GM19455 (cell line): ENCODE data around the gene APOA5.
A peak's percentile ranks its signal among the peaks of the same experiment; 100 is the strongest.
"Not testable (repeated sequence)": the region's sequence is repeated elsewhere in the genome, so short reads cannot be mapped to it uniquely, and the experiment has no call there.

Source experiments
- ATAC-seq: cut with Tn5 transposase; IDR thresholded peaks from one replicate; pipeline ENCODE4 v1.9.1; 2021; ENCODE audit not compliant: unreplicated experiment

Gene APOA5

GRCh38 chr11:116801662-116802061 is 10.0 kb upstream of the APOA5 start:
- ATAC-seq, result not testable (repeated sequence)

GRCh38 chr11:116800610-116801009 is 8.9 kb upstream of the APOA5 start:
- ATAC-seq, result no peak

DNA sequence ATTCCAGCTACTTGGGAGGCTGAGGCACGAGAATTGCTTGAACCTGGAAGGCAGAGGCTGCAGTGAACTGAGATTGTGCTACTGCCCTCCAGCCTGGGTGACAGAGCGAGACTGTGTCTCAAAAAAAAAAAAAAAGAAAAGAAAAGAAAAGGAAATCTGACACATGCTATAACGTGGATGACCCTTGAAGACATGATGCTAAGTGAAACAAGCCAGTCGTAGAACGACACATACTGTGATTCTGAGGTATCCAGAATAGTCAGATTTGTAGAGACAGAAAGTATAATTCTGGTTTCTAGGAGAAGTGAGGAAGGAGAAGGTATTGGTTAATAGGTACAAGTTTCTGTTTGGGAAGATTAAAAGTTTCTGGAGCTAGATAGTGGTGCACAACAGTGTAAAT is 6.7 kb upstream of the APOA5 start:
- ATAC-seq, result no peak

- no peak for ATAC-seq
Measured at GRCh38 chr11:116797816-116798215, 6.1 kb upstream of the APOA5 start.

DNA sequence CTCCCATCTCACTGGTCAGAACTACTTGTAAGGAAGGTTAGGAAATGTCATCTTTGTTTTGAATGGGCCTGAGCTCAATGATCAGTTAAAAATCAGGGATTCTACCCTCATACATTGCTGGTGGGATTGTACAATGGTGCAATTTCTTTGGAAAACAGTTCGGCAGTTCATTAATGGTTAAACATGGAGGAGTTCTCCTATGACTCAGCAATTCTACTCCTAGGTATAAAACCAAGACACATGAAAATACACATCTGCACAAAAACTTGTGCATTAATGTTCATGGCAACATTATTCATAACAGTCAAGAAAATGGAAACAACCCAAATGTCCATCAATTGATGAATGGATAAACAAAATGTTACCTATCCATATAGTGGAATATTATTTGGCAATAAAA is 4.9 kb upstream of the APOA5 start:
- ATAC-seq, result no peak

- ATAC-seq, result no peak
Measured at GRCh38 chr11:116794851-116795250, 3.2 kb upstream of the APOA5 start.

DNA sequence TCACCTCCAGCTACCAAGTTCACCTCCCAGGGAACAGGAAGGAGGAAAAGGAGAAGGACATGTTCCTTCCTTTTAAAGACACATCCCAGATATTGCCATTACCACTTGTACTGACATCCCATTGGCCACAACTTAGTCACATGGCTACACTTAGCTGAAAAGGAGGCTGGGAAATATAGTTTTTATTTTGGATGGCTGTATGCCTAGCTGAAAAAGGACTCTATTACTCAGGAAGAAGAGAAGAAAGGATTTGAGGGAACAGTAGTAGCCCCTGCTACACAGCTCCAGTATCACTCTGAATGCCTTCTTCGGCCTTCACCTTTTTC is 2.1 kb upstream of the APOA5 start:
- ATAC-seq, result no peak

DNA sequence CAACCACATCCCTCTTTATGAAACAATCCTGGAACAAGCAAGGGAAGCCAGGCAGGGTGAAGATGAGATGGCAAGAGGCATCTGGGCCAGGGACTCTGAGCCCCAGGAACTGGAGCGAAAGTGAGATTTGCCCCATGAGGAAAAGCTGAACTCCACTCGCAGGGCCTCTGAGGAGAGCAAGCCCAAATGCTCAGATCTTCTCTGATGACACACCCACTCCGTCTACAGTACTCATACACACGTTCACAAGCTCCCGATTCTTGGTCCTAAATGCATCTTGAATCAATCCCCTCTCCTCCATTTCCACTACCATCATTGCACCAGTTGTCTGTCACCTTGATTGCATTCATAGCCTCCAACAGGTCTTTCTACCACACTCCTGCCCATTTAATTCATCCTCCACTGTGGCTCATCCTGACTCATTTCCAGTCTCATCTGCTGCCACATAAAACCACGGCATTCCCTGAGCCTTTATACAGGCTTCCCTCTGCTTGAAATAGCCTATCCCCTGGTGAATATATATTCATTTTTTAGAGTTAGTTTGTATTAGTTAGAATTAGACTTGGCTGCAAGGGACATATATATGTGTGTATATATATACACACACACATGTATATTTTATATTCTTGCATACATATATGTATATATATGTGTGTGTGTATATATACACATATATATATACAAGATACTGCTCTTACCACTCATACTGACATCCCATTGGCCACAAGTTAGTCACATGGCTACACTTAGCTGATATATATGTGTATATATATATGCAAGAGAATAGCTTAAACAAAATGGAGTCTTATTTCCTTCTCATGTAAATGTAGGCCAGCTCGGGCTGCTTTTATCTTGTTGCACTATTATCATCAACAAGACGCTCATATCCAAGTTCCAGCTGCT is 1.4 kb upstream of the APOA5 start:
- no peak for ATAC-seq

- no peak for ATAC-seq
Measured at GRCh38 chr11:116792144-116792868, 627 bp upstream of the APOA5 start.

DNA sequence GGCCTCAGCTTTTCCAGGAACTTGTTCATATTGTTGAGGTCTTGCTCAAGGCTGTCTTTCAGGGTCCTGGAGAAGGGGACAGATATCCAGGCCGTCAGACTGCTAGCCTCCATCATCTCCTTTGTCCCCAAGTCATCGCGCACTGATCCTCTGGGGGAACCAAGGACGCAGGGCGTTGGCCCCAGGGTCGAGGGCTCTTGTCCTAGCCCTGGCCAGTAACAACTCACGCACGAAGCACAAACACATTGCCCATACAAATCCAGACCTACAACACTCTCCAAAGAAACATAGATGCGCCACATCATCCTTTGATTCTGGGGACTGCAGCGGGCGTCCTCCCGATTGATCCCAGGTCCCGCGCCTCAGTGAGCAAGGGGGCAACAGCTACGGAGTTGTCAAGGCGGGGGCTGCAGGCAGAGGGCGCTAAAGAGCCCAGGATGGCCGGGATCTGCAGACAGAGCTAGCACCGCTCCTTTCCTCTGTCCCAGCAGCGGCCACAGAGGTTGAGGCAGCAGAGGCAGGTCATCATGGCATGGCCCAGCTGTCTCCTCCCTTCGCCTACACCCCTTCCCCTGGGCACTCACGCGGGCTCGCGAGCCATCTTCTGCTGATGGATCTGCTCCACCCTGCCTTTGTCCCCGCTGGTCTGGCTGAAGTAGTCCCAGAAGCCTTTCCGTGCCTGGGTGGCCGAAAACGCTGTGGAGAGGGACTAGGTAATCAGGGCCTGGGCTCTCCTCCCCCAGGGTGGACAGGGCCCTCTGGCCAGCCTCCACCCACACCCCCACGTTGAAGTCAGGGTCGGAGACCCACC is 472 bp downstream of the APOA5 start:
- ATAC-seq, result no peak

DNA sequence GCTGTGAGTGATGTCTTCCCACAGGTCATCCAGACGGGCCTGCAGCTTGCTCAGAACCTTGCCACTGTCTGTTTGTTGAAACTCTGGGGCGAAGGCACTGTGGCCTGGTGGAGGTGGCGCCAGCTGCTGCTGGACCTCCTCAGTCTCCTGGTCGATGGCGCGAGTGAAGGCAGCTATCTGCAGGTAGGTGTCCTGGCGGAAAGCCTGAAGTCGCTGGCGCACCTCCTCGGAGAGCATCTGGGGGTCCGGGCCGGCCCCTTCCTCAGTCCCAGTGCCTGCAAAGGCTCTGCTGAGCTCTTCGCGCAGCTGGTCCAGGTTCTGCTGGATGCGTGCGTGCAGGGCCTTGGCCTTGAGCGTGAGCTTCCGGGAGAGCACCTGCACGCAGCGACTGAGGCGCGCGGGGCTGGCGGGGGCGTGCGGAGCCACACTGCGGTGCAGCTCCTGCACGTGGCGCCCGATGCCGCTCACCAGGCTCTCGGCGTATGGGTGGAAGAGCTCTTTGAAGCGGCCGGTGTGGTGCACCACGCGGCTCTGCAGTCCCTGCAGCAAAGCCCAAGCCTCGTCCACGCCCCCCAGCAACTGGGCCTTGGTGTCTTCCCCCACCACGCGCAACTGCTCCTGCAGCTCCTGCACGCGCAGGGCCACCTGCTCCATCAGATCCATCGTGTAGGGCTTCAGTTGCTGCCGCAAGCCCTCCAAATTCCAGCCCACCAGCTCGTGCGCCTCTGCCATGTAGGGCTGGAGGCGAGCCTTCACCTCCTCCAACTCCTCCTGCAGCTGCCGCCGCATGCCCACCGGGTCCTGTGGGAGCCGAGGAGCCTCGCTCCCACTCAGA is 1.3 kb downstream of the APOA5 start:
- ATAC-seq, result no peak

DNA sequence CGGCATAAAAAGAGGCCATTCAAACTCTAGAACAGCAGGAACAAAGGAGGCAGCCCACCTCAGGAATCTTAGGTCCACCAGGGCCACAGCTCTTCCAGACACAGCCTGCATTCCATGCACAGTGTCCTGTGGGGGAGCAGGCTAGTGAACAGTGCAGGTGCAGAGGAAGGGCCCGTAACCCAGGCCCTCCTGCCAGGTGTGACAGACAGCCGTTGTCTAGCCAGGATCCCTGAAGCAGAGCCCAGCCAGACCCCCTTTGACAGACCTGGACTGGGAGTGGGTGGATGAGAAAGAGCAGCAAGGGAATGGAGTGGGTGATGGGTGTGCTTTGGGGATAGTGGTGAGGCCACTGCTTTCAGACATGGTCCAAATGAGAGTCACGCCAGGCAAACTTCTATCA is 2.7 kb downstream of the APOA5 start:
- ATAC-seq, result no peak

GRCh38 chr11:116788534-116788933 is 3.1 kb downstream of the APOA5 start:
- ATAC-seq, result no peak

DNA sequence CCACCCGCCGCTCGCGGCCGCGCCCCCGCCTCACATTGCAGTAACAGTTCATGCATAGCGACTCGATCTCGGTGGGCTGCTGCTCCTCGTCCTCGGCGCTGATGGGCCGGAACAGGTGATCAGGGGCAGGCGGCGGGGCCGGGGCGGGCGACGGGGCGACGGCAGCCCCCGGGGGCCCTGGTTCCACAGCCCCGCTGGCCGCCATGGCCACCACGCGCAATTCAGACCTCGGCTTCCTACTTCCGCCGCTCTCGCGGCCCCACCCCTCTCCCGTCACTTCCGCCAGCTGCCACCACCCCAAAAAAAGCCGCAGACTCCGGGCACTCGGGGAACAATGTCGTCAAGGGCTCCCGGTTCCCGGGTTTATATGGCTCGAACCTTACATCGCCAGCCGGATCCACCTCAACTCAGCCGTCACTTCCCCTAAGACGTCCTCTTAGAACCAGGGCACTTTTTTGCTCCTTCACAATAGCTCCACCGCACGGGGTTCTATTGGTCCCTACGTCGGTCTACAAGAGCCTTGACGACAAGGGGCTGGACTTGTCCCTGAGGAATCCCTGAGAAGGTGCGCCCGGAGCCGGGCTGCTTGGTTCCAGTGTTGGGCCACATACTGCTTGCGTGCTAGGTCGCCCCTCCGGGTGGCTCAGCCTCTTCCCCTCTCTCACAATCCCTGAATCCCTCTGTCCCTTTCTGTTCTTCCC is 3.7 kb downstream of the APOA5 start, which contains the start of gene ZPR1:
Gene ZPR1, minus strand, starts transcription at position 238 of the 701 bp plus-strand sequence. Its CDS starts 33 bp downstream, at position 205.
- peak; percentile 81 for ATAC-seq

DNA sequence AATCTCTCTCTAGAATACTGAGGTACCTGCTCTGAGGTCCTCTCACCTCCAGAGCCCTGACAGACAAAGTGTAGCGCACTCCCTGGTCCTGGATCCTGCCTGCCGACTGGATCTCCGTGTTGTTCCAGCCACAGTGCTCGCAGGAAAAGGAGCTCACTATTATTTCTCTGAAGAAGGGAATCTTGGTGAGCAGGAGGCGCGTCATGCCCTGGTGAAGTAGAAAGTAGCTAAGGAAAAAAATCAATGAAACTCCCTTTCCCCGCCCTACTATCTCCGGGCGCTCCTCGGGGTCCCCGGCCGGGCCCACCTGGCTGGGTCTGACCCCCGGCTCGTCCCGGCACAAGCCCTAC is 4.3 kb downstream of the APOA5 start:
- no peak for ATAC-seq

GRCh38 chr11:116786966-116787365 is 4.7 kb downstream of the APOA5 start:
- no peak for ATAC-seq

DNA sequence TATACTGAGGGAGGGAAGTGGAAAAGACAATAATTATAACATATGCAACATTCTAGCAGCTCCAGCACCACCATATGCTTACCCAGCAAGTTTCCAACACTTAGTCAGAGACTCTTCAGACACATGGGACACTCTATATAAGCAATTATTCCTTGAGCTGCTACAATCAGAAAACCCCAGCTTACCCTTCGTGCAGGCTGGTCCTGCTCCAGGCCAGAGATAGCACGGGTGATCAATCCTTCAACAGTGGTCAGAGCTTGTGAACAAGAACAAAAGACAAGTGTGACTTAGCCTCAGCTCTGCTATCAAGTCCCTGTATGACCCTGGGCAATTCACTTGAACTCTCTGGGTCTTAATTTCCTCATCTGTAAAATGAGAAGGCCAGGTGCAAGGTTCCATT is 5.4 kb downstream of the APOA5 start:
- ATAC-seq, result no peak

GRCh38 chr11:116782728-116783127 is 9.0 kb downstream of the APOA5 start:
- ATAC-seq, result no peak

- no peak for ATAC-seq
Measured at GRCh38 chr11:116778556-116778955, 13.1 kb downstream of the APOA5 start.

DNA sequence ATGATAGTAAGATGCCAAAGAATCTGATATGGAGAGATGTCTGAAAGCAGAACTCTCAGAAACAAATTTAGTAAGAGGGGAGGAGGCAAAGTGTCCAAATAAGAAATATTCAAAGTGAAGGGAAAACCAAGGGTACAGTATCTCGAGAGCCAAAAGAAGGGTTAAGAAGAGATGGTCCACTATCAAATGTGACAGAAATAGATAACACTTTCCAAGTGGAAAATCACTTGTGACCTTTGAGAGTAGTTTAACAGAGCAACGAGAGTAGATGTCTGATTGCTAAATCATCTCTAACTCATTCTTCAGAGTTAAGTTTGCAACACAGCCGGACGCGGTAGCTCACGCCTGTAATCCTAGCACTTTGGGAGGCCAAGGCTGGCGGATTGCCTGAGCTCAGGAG is 14.6 kb downstream of the APOA5 start:
- no peak for ATAC-seq
